Thyroid gland (tissue), 4 donors: ENCODE measurements around the gene IGFBPL1.

Experiments used
- CTCF ChIP-seq, 6 experiments: fragments of 200-600 bp in 3 of 6; fragments of 450-650 bp in 3 of 6; sonication (generic) in 3 of 6; IDR thresholded peaks; one replicate each; pipeline ENCODE4 v1.5.1; 2016 to 2019; ENCODE audit warnings: antibody characterized with exemption in 6 of 6, mild to moderate bottlenecking in 2 of 6, inconsistent platforms in 1 of 6, moderate library complexity in 1 of 6
- POLR2A ChIP-seq, 2 donors: fragments of 450-650 bp; IDR thresholded peaks; one replicate each; pipeline ENCODE4 v1.6.1; 2017; ENCODE audit warnings: antibody characterized with exemption in 2 of 2, mild to moderate bottlenecking in 2 of 2, moderate library complexity in 1 of 2

DNA sequence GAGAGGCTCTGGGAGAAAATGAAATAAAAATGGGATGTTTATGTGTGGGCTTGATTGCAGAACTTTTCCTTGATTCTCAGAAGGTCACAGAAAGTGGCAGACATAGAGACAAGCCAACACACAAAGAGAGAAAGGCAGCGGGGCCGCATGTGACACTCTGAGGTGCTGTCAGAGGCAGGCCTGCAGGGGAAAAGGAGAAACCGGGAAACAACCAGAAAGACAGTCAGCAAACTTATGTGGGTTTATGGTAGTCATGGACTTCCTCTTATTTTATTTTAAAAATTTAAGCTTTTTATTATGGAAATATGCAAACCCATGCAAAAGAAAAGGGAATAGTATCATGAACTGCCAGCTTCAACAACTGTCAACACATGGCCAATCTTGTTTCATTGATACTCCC, 16.3 kb upstream of the IGFBPL1 start:
- TF ChIP-seq CTCF (IDR thresholded peaks at IDR 0.05) (no peak), POLR2A (IDR thresholded peaks at IDR 0.05) (no peak)
